Keratinocyte (primary cell): ENCODE measurements around the gene PTPN14.

Experiments
- EZH2 ChIP-seq: IDR thresholded peaks from one replicate; pipeline ENCODE4 v1.6.1; 2012; ENCODE audit warnings: inconsistent platforms, mild to moderate bottlenecking, low read length, moderate library complexity
- TF ChIP-seq, protein P1 (sequence below), 3 experiments: IDR thresholded peaks in 1 of 3; conservative IDR thresholded peaks in 1 of 3; optimal IDR thresholded peaks in 1 of 3; 2 replicates in 2 of 3; 3 replicates in 1 of 3; pipeline versions ENCODE3 to v1.5.1; 2011; ENCODE audit warnings: low read length in 3 of 3, mild to moderate bottlenecking in 3 of 3, moderate library complexity in 2 of 3, control low read depth in 1 of 3, inconsistent platforms in 1 of 3; ENCODE audit not compliant: insufficient read depth in 2 of 3; ENCODE audit errors: extremely low read depth in 1 of 3

DNA sequence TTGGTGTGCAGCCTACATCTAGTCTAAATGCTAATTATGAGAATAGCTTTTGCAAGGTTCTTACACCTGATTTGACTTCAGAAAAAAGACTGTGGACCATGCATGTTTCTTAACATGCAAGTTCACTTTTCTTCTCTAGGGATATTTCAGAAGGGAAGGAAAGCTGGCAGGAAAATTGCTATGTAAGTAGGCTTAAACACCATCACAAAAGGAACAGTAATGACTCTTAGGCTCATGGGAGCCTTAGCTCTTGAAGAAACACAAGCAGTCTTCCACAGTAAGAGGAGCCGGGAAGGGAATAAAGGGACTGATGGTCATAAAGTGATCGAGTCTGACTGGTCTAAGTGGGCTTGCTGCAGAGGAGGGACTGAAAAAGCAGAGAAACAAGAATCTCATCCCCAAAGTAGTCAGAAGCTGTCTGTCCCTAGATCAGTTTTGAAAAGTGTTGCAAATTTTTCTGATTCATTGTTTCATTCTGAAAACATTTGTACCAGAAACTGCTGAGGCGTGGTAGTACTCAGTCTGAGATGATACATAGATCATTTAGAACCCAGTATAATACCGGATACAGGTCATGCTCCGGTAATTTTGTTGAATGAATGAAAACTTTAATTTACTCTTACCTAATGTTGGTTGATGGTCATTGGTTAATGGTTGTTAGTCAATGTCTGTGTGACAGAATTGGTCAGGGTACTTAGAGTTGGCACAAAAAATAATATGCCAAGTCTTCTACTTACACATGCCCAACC, 229.5 kb downstream of the PTPN14 start:
- TF ChIP-seq, protein P1, sequence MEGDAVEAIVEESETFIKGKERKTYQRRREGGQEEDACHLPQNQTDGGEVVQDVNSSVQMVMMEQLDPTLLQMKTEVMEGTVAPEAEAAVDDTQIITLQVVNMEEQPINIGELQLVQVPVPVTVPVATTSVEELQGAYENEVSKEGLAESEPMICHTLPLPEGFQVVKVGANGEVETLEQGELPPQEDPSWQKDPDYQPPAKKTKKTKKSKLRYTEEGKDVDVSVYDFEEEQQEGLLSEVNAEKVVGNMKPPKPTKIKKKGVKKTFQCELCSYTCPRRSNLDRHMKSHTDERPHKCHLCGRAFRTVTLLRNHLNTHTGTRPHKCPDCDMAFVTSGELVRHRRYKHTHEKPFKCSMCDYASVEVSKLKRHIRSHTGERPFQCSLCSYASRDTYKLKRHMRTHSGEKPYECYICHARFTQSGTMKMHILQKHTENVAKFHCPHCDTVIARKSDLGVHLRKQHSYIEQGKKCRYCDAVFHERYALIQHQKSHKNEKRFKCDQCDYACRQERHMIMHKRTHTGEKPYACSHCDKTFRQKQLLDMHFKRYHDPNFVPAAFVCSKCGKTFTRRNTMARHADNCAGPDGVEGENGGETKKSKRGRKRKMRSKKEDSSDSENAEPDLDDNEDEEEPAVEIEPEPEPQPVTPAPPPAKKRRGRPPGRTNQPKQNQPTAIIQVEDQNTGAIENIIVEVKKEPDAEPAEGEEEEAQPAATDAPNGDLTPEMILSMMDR (optimal IDR thresholded peaks at IDR 0.05 in 1 of 3, IDR thresholded peaks at IDR 0.05 in 1 of 3, conservative IDR thresholded peaks at IDR 0.05 in 1 of 3; ENCODE audit: extremely low read depth in 1 of 3, insufficient read depth in 2 of 3, low read length in 3 of 3): no peak
- no peak for TF ChIP-seq EZH2
